GM19240 (cell line): ENCODE data around the gene GPX7.
A peak's percentile ranks its signal among the peaks of the same experiment; 100 is the strongest.

Experiments
- DNase-seq: peaks from one replicate; pipeline ENCODE4 v3.0.0; 2011; ENCODE audit warnings: low spot score; ENCODE audit not compliant: insufficient read length

Gene GPX7

DNA sequence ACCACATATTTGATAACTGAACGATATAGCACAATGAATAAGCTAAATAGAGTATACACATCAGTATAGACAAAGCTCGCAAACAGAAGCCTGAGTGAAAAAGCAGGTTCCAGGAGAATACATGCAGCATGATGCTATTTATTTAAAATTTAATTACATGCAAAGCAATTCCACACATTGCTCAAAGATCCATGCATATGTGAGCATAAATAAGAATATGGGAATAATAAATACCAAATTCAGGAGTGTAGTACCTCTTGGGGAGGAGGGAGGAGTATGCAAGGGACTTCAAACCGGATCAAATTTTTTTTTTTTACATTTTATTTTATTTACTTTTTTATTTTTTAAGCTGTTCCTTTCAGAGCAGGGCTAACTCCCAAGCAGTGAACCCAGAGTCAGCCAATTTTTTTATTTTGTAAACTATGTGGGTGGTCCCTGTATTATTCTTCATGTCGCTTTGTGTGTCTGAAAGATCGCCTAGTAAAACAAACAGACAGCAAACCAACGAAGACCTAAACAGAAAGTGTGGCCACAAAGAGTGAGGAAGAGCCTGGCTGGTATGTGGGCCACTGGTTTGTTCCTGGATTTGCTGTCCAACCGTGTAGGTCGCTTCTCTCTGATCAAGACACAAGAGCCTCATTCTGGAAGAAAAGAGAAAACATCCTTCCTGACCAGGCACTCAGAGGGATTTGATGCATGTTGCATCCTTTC lies 26.6 kb downstream of the GPX7 start:
- no peak for DNase-seq

DNA sequence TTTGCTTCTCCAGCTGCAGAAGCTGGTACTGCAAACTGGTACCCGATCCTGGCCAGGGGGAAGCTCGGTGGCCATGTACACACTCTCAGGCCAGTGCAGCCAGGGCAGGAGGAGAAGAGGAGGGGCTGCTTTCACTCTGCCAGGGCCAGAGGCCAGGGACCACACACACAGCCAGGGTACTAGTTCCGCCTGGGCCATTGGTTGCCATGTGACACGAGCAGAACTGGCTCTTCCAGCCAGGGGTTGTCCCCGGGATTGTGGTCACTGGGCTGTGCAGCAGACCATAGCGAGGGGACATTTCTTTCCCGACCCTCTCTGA lies 27.1 kb downstream of the GPX7 start:
- no peak for DNase-seq

DNA sequence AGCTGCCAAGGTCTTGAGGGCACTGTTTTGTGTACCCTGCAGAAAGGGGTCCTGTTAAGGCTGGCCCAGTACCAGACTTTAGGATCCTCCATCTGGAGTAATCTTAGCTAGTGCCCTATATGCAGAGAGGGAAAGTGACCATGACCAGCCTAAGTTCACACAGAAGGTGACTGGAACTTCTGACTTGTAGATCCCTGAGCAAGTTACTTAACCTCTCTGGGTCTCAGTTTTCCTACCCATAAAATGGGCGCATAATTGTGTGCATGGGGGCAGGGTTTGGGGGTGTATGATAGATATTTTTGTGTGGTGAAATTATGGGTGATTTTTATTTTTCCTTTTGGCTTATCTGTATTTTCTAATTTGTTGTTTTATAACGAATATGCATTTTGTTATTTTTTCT lies 27.5 kb downstream of the GPX7 start:
- no peak for DNase-seq

DNA sequence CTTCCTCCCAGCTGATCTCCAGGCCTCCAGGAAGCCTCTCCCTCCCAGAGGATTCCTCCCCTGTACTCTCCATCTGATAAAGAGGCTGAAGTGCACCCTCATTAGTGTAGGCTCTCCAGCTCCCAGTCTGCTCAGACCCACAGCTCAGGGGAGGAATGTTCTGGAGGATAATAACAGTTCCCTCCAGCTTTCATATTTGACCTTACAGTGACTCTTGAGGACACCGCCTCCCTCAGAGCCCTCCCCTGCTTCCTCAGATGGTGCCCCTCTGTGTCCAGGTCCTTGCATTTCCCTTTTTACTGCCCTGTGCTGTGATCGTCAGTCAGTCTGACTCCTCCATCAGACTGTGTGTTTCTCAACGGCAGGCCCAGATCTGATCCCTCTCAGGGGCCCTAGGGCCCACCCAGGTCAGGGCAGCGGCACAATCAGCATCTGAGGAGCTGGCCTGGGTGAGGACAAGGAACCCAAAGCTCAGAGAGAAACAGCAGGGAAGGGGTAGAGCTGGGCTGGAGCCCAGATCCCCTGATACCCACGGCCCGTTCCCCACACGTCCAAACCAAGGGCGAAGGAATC lies 29.7 kb downstream of the GPX7 start:
- no peak for DNase-seq

DNA sequence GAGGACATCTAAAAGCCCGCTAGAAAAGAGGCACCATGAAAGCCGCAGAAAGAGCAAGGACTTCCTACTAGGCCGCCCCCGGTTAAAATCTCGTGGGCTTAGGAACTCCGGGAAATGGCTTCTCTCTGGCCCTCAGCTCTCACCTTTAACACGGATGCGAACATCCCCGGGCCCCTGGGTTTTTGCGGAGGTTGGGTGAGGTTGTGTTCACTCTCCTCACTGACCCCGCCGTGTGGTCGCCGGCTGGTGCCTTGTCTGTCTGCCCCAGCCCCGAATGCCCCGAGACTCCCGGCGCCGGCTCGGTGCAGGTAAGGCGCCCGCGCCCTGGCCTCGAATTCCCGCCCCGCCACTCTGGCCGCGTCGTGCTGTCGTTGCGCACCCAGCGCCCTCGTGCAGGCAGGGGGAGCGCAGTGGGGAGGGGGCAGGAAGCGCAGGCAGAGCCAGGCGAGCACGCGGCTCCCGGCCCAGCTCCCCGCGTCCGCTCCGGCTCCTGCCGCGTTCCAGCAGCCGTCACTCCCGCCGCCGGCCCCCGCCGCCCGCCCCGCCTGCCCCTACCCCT lies 30.6 kb downstream of the GPX7 start, which contains the start of gene SHISAL2A:
Gene SHISAL2A (plus strand): TSS at position 437 of the 559 bp plus-strand sequence. CDS start 326 bp downstream, outside the sequence.
- no peak for DNase-seq

DNA sequence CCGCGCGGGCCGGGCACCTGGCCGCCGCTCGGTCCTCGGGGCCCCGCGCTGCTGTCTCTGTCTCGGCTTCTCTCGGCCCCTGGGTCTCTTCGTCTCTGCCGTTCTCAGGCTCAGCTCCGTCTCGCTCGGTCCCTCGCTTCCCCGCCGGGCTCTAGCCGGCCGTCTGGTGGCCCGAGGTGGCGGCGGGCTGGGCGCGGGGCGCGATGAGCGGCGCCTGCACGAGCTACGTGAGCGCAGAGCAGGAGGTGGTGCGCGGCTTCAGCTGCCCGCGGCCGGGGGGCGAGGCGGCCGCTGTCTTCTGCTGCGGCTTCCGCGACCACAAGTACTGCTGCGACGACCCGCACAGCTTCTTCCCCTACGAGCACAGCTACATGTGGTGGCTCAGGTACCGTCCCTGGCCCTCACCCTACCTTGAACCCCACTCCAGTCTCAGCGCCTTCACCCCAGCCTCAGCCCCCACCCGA lies 31.2 kb downstream of the GPX7 start:
- no peak for DNase-seq

DNA sequence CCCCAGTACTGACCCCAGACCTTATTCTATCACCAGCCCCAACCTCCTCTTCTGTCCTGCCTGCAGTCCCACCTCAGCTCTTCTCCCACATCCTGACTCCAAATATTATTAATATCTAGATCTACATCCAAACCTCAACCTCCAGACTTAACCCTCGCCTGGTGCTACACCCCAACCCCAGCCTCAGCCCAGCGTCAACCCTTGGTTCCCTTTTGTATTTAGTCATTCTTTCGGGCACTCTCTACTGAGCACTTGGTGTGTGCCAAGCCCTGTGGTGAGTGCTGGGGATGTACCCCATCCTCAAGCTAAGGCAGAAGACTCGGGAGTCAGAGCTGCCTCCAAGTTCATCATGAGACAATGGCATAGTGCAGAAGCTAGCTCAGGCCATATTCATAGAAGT lies 31.9 kb downstream of the GPX7 start:
- DNase-seq = no peak

DNA sequence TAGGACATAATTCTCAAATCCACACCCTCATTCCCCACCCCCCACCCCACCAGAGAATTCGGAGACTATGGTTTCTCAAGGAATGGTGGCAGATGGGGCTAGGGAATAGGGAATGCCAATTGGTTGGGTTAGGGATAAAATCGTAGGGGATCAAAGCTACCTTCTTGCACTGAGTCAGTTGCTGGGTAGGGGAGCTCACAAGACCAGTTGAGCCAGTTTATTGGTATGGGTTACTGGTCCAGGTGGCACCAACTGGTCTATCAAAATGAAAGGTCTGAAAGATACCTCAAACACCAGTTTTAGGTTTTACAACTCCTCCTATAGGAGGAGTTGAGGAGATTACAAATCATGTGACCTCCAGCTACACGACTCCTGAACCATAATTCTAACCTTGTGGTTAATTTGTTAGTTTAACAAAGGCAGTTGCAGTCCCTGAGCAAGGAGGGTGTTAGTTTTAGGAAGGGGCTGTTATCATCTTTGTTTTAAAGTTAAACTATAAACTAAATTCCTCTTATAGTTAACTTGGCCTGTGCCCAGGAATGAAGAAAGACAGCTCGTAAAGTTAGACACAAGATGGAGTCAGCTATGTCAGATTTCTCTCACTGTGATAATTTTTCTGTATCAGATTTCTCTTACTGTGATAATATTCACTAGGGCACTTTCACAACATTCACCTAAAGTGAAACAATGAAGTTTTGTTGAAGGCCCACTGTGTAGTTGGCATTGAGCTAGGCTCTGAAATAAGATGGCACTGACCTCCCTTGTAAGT lies 33.3 kb downstream of the GPX7 start:
- DNase-seq = no peak

DNA sequence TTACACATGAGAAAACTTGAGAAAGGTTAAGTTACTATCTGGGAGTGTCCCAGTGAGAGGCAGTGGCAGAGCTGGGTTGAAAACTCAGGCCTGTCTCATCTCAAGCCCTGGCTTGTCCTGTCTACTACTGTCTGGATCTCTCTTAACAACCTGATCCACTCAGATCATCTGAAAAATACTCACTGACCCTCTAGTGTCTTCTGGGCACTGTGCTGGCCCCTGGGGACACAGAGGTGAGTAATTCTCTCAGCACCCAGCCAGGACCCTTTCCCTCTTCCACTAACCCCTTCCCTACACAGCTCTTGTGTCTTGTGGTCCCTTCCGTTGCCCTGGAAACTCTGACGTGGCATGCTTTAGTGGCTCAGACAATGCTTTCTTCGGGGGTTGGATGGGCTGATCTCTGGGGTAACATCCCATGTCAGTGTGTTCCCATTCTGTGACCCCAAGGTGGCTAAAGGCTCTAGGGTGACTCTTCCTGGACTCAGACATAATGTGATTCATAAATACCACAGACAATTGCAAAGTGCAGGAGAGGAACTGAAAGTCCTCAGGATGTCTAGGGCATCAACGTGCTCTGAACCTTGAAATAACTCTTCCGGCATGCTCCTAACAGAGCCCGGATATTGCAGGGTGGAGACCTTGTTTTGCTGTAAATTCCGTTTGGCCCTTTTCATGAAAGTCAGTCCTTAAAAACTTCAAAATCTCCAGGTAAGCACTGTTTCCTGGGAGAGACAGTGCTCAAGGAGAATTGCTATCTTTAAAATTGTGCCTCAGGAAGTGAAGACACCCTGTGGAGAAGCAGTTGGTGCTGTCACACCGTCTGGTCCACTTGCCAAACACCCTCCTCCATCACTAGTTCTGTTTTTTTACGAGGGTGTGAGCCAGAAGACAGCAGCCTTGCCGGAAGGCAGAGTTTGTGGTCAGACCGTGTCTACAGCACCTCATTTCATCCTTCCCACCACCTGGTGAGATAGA lies 34.8 kb downstream of the GPX7 start:
- DNase-seq = peak; percentile 68

DNA sequence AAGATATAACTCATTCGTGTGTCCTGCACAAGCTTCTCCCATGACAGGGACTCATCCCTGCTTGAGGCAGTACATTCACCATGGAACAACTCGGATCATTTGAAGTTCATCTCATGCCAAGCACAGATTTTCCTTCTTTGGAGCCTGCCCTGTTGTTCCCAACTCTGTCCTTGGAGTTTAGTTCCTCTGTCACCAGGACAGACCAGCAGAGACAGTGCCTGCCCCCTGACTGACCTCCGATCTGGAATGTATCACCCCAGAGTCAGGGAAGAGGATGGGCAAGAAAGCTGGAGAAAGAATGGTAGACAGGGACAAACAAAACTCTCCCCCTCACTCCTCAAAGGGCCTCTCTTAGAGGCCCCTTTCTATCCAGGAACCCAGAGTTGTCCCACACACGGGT lies 35.8 kb downstream of the GPX7 start:
- DNase-seq = no peak

DNA sequence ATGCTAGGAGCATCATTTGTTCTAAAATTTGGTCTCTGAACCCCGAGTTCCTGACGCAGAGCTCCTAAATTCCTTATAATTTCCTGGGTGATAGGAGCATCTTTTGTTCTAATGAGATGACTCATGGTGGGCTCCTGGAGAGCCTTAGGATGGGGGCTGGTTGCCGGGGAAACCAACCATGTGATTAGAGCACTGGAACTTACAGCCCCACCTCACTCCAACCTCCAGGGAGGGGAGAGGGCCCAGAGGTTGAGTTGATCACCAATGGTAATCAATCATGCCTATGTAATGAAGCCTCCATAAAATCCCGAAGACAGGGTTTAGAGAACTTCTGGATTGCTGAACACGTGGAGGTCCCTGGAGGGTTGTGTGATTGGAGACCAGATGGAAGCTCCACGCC lies 38.5 kb downstream of the GPX7 start:
- no peak for DNase-seq

DNA sequence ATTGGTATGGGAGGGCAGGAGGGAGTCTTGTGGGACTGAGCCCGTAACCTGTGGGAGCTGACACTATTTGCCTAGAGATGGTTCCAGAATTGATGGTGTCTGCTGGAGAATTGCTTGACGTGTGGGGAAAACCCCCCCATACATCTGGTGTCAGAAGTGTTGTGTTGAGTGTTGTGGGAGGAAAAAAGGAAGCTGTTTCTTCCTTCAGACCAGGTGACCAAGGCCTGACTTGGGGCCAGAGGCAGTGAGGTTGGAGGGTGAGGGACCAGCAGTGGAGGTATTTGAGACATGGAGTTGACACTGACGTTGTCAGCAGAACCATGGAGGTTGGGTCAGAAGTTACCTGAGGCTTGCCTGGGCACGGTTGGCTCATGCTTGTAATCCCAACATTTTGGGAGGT lies 39.1 kb downstream of the GPX7 start:
- no peak for DNase-seq

DNA sequence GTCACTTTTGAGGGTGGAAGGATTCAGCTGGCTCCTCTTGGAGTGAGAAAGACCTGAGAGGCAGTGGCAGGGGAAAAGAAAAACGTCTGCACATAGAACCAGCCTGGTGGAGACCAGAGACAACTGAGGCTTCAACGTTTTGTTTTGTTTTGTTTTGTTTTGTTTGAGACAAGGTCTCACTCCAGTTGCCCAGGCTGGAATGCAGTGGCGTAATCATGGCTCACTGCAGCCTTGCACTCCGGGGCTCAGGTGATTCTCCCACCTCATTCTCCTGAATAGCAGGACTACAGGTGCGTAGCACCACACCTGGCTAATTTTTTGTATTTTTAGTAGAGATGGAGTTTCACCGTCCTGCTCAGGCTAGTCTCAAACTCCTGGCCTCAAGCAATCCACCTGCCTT lies 43.1 kb downstream of the GPX7 start:
- no peak for DNase-seq

DNA sequence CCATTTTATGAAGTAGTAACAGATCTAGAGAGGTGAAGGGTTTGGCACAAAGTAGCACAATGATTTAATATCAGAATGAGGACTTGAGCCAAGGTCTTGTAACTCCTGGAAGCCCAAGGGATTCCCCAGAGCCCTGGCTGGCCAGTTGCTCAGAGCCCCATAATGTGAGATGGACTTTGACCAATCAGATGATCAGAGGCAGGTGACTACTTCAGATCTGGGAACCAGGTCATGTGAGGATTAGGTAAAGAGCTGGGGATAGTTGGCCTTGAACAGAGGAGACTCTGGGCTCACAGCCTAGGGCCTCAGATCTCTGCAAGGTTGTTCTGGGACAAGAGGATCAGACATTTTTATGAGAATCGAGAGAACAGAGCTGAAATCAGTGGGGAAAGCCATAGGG lies 49.7 kb downstream of the GPX7 start:
- DNase-seq = no peak

DNA sequence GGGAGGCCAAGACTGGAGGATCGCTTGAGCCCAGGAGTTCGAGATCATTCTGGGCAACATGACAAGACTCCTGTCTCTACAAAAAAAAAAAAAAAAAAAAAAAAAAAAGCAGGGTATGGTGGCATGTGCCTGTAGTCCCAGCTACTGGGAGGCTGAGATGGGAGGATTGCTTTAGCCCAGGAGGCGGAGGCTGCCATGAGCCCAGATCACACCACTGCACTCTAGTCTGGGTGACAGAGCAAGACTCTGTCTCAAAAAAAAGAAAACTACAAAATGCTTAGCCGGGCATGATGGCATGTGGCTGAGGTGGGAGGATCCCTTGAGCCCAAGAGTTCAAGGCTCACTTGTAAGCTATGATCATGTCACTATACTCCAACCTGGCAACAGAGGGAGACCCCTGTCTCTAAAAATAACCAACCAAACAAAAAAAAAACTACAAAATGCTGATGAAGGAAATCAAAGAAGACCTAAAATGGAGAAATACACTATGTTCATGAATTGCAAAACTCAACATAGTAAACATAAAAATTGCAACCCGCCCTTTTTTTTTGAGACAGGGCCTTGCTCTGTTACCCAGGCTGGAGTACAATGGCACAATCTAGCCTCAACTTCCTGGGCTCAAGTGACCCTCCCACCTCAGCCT lies 51.2 kb downstream of the GPX7 start:
- DNase-seq = no peak

DNA sequence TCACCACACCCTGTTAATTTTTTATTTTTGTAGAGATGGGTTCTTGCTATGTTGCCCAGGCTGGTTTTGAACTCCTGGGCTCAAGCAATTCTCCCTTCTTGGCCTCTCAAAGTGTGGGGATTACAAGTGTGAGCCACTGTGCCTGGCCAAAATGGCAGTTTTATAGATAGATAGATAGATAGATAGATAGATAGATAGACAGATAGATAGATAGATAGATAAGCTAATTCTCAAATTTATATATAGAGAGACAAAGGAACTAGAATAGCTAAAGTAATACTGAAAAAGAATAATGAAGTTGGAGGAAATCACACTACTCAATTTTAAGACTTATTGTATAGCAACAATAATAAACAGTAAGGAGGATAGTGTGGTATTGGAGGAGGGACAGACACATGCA lies 51.9 kb downstream of the GPX7 start:
- no peak for DNase-seq

DNA sequence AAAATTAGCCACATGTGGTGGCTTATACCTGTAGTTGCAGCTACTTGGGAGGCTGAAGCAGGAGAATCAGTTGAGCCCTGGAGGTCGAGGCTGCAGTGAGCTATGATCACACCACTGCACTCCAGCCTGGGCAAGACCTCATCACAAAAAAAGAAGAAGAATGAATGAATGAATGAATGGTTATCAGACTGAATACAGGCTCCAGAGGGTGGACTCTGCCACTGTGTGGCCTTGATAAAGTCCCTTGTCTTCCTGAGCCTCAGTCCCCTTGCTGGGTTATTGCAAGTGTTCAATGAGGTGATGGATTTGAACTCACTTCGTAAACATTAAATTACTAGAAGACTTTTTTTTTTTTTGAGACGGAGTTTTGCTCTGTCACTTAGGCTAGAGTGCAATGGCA lies 55.5 kb downstream of the GPX7 start:
- no peak for DNase-seq
